ENCODE data around the gene ASGR2. TPM values are rescaled to one million over a fixed set of nuclear protein-coding genes. Genes with fewer than 3 reads are reported as not detected.
A peak's percentile ranks its signal among the peaks of the same experiment; 100 is the strongest.

The ASGR2 gene
- polyA plus RNA-seq, 2 of the 4 experiments (the other 2 are of a cell fraction), result 0.06 to 0.34 TPM

- ChIA-PET POLR2A (interaction anchor here (0.6 kb wide), 3 partner anchors 32 to 187 kb away, joined by 3 to 7 read pairs (median 5); no protein-coding TSS in a partner anchor), CTCF (interaction anchor here (0.7 to 45.7 kb wide), 10 partner anchors 9 to 100 kb away, joined by 3 to 1477 read pairs (median 4); partner anchors contain the start of genes ASGR2, SLC16A11 and SLC16A13)
- FAIRE-seq, result no peak
These were observed 18.0 kb upstream of the ASGR2 start for GRCh38 chr17:7132511-7133094.

GRCh38 chr17:7131423-7131791 lies 16.8 kb upstream of the ASGR2 start:
- DNase-seq (ENCODE audit: low read depth in 1 of 2, low spot score in 1 of 2) (no peak), FAIRE-seq (no peak), ATAC-seq (no peak)
- ChIA-PET POLR2A (no interaction called here), CTCF (interaction anchor here (1.1 to 45.7 kb wide), 4 partner anchors 12 to 80 kb away, joined by 3 to 1477 read pairs (median 56); partner anchors contain the start of genes ASGR2, SLC16A11 and SLC16A13)
- no peaks in the 10 kb centered on the region for H3K9me3 ChIP-seq
- H3K27ac ChIP-seq, result peak overlapping the region in 1 of 2 experiments; percentile 2; a peak in 1 of 6 replicates
- H3K4me1 ChIP-seq, result peaks cover 4% of the 10 kb centered on the region; the same call in 2 of the 3 replicates
- no peak overlapping the region for H3K4me3 ChIP-seq
- TF ChIP-seq HEYL (CRISPR knock-in tag; IDR thresholded peaks at IDR 0.05) (no peak), RNF2 (IDR thresholded peaks at IDR 0.05; ENCODE audit: borderline replicate concordance, low read depth) (no peak), HOXA7 (CRISPR knock-in tag; IDR thresholded peaks at IDR 0.05) (no peak), BCL3 (IDR thresholded peaks at IDR 0.05) (no peak), FOSL2 (IDR thresholded peaks at IDR 0.05) (no peak), FOSL2 (CRISPR knock-in tag; IDR thresholded peaks at IDR 0.05) (no peak), SREBF2 (IDR thresholded peaks at IDR 0.05) (no peak), RFX5 (IDR thresholded peaks at IDR 0.05) (no peak), HOXB13 (CRISPR knock-in tag; IDR thresholded peaks at IDR 0.05; ENCODE audit: low read depth) (no peak), SMC3 (IDR thresholded peaks at IDR 0.05) (no peak), KDM5A (IDR thresholded peaks at IDR 0.05) (no peak), CHD2 (IDR thresholded peaks at IDR 0.05; ENCODE audit: low read length, partially characterized antibody) (no peak), KDM1A (IDR thresholded peaks at IDR 0.05; ENCODE audit: low read depth) (no peak), NR3C1 (IDR thresholded peaks at IDR 0.05) (no peak), HMGXB4 (CRISPR knock-in tag; IDR thresholded peaks at IDR 0.05; ENCODE audit: borderline replicate concordance) (no peak)
- WGBS (ENCODE audit: missing lambda C conversion rate), result 93% methylated on average over 5 of the region's 5 CpGs
- no peak overlapping the region for H3K4me2 ChIP-seq

More at GRCh38 chr17:7132511-7133094, 18.0 kb upstream of the ASGR2 start:
- 58% methylated on average over 7 of the region's 7 CpGs for WGBS (ENCODE audit: missing lambda C conversion rate)
- Histone ChIP-seq H3K4me1 (peaks cover 4% of the 10 kb centered on the region; the same call in 2 of the 3 replicates), H3K4me2 (no peak overlapping the region), H3K27ac (peak overlapping the region in 1 of 2 experiments; percentile 34; a peak in 2 of 6 replicates), H3K9me3 (no peaks in the 10 kb centered on the region), H3K4me3 (no peak overlapping the region)
- no peak for ATAC-seq
- TF ChIP-seq NPAS2 (CRISPR knock-in tag; IDR thresholded peaks at IDR 0.05; ENCODE audit: borderline replicate concordance) (no peak), HOXA7 (CRISPR knock-in tag; IDR thresholded peaks at IDR 0.05) (no peak), CBX2 (IDR thresholded peaks at IDR 0.05; ENCODE audit: borderline replicate concordance, low read depth) (no peak), JUN (IDR thresholded peaks at IDR 0.05) (no peak), HOXB13 (CRISPR knock-in tag; IDR thresholded peaks at IDR 0.05; ENCODE audit: low read depth) (no peak), MAZ (IDR thresholded peaks at IDR 0.05; ENCODE audit: borderline replicate concordance, low read depth, low read length) (no peak), CHD4 (IDR thresholded peaks at IDR 0.05; ENCODE audit: borderline replicate concordance) (no peak), FOXS1 (CRISPR knock-in tag; IDR thresholded peaks at IDR 0.05) (no peak), RAD21 (conservative IDR thresholded peaks at IDR 0.05 in 1 of 2, IDR thresholded peaks at IDR 0.05 in 1 of 2) (no peak), TFCP2L1 (CRISPR knock-in tag; IDR thresholded peaks at IDR 0.05) (no peak)
- no peak for DNase-seq (ENCODE audit: low read depth in 1 of 2, low spot score in 1 of 2)

Measured in A549 (cell line).